B cell (primary cell): ENCODE results near the gene PRSS21. TPM values are rescaled to one million over a fixed set of nuclear protein-coding genes. Genes with fewer than 3 reads are reported as not detected.

Experiments
- ATAC-seq: fragments of 200-7000 bp; cut with Tn5 transposase; one replicate; pipeline ENCODE4 v1.10.0; 2021; ENCODE audit warnings: low read depth, mild to moderate bottlenecking, moderate number of reproducible peaks, moderate library complexity
- CTCF ChIA-PET: fragments of 350-600 bp; sonication (Branson Sonifier 250); formaldehyde crosslinking; loops from one replicate; lab custom pipeline; 2021; ENCODE audit warnings: antibody characterized with exemption, inconsistent platforms; lab: Charles Lee
- POLR2A ChIA-PET: fragments of 350-600 bp; sonication (Branson Sonifier 250); formaldehyde crosslinking; loops from one replicate; lab custom pipeline; 2021; ENCODE audit warnings: antibody characterized with exemption; lab: Charles Lee
- DNase-seq: peaks from one replicate; pipeline ENCODE4 v3.0.0; 2013
- H2AFZ ChIP-seq: 2 replicates; pipeline ENCODE4 v1.6.1; 2012; ENCODE audit warnings: mild to moderate bottlenecking, low read depth, low read length; ENCODE audit not compliant: insufficient read depth, poor library complexity, severe bottlenecking
- H3K27ac ChIP-seq, 2 donors: 1 replicate in 1 of 2; 2 replicates in 1 of 2; pipeline ENCODE4 v1.5.1; 2012 to 2013; ENCODE audit warnings: low read length in 2 of 2, mild to moderate bottlenecking in 2 of 2, moderate library complexity in 1 of 2
- H3K27me3 ChIP-seq, 4 experiments: fragments of 200-600 bp in 1 of 4; sonication (generic) in 1 of 4; replicated peaks in 1 of 4; 1 replicate in 2 of 4; 2 replicates in 2 of 4; pipeline versions ENCODE4 v1.6.1 to v1.7.0; 2013 to 2016; ENCODE audit warnings: low read length in 3 of 4, mild to moderate bottlenecking in 2 of 4, mixed read lengths in 1 of 4, moderate library complexity in 1 of 4; ENCODE audit not compliant: insufficient read depth in 4 of 4, control insufficient read depth in 3 of 4; ENCODE audit errors: control extremely low read depth in 1 of 4
- H3K36me3 ChIP-seq, 2 experiments: replicated peaks in 1 of 2; 1 replicate in 1 of 2; 2 replicates in 1 of 2; pipeline versions ENCODE4 v1.6.1 to v1.7.1; 2013; ENCODE audit warnings: low read length in 1 of 2; ENCODE audit not compliant: insufficient read depth in 2 of 2, control insufficient read depth in 1 of 2; ENCODE audit errors: control extremely low read depth in 1 of 2, extremely low read depth in 1 of 2
- H3K4me1 ChIP-seq, 2 donors: fragments of 200-600 bp in 1 of 2; sonication (generic) in 1 of 2; 1 replicate in 1 of 2; 2 replicates in 1 of 2; pipeline versions ENCODE4 v1.5.1 to v1.6.1; 2013 to 2017; ENCODE audit warnings: low read length in 2 of 2; ENCODE audit not compliant: control insufficient read depth in 2 of 2, insufficient read depth in 2 of 2
- H3K4me2 ChIP-seq: replicated peaks from 2 replicates; pipeline ENCODE3; 2012; ENCODE audit warnings: mild to moderate bottlenecking, low read depth, low read length; ENCODE audit not compliant: poor library complexity, severe bottlenecking
- H3K4me3 ChIP-seq, 5 experiments: fragments of 200-600 bp in 1 of 5; sonication (generic) in 1 of 5; 1 replicate in 3 of 5; 2 replicates in 2 of 5; pipeline versions ENCODE4 v1.5.1 to v1.7.0; 2011 to 2016; ENCODE audit warnings: low read length in 4 of 5, mild to moderate bottlenecking in 4 of 5, low read depth in 2 of 5, control low read depth in 1 of 5, moderate library complexity in 1 of 5; ENCODE audit not compliant: insufficient read depth in 1 of 5; ENCODE audit errors: control extremely low read depth in 1 of 5, extremely low read depth in 1 of 5
- H3K79me2 ChIP-seq: fragments of 200-600 bp; sonication (generic); one replicate; pipeline ENCODE4 v1.6.0; 2016; ENCODE audit warnings: low read length; ENCODE audit not compliant: control insufficient read depth, insufficient read depth
- H3K9ac ChIP-seq: fragments of 200-600 bp; sonication (generic); 2 replicates; pipeline ENCODE4 v1.6.1; 2017; ENCODE audit warnings: mild to moderate bottlenecking, low read length, moderate library complexity
- H3K9me3 ChIP-seq, 3 donors: one replicate each; pipeline versions ENCODE4 v1.6.1 to v1.7.1; 2013; ENCODE audit warnings: low read length in 2 of 3; ENCODE audit not compliant: control insufficient read depth in 2 of 3, insufficient read depth in 1 of 3; ENCODE audit errors: control extremely low read depth in 1 of 3
- H4K20me1 ChIP-seq: 2 replicates; pipeline ENCODE4 v1.6.0; 2012; ENCODE audit warnings: mild to moderate bottlenecking, low read length; ENCODE audit not compliant: insufficient read depth, control insufficient read depth, poor library complexity, severe bottlenecking
- H3K27ac Mint-ChIP-seq: one replicate; pipeline ENCODE4 v1.8.0; 2021; ENCODE audit warnings: mixed read lengths
- H3K27me3 Mint-ChIP-seq: one replicate; pipeline ENCODE4 v1.8.0; 2021; ENCODE audit warnings: mixed read lengths
- H3K4me1 Mint-ChIP-seq: one replicate; pipeline ENCODE4 v1.8.0; 2021; ENCODE audit warnings: mixed read lengths
- H3K4me3 Mint-ChIP-seq: one replicate; pipeline ENCODE4 v1.8.0; 2021; ENCODE audit warnings: mixed read lengths
- H3K9me3 Mint-ChIP-seq: one replicate; pipeline ENCODE4 v1.8.0; 2022; ENCODE audit warnings: mixed read lengths; ENCODE audit not compliant: insufficient read depth
- CTCF ChIP-seq: fragments of 200-600 bp; IDR thresholded peaks from one replicate; pipeline ENCODE4 v1.8.0; 2022; ENCODE audit warnings: antibody characterized with exemption, mild to moderate bottlenecking
- EZH2 ChIP-seq: IDR thresholded peaks from 2 replicates; pipeline ENCODE4 v1.6.1; 2012; ENCODE audit warnings: borderline replicate concordance, low read depth, mild to moderate bottlenecking, moderate library complexity, low read length; ENCODE audit not compliant: insufficient read depth, poor library complexity, severe bottlenecking
- whole genome bisulfite sequencing: methylation state at CpG from one replicate; pipeline ENCODE4 v1.1.5; 2013; ENCODE audit warnings: missing lambda C conversion rate; ENCODE audit not compliant: insufficient coverage; 5-methylcytosine and 5-hydroxymethylcytosine counted together
- intact Hi-C: fragments of 100-400 bp; cut with micrococcal nuclease; formaldehyde crosslinking; loops from one replicate; pipeline ENCODE4 v1.10.0; 2022
- polyA plus RNA-seq: library from polyadenylated mRNA; depleted of rRNA; stranded (reverse); fragments of >200 nt; gene quantifications from 2 replicates; pipeline ENCODE4 v1.2.3, GENCODE V29; 2012
- total RNA-seq, 2 donors: library from RNA; stranded (reverse); fragments of 120-200 nt in 1 of 2; gene quantifications; 1 replicate in 1 of 2; 2 replicates in 1 of 2; pipeline versions ENCODE4 v1.2.3 to v1.2.4, GENCODE V29; 2013 to 2022

PRSS21 gene
- total and polyA plus RNA-seq, 2 donors (not counting 1 experiment from before 2014, with no cell fraction given): 2.0 to 5.8 TPM

- H2AFZ ChIP-seq: no peak overlapping the region
- H3K4me3 Mint-ChIP-seq: peak overlapping the region; percentile 96
- no peaks in the 10 kb centered on the region for H3K27me3 Mint-ChIP-seq
- H3K4me2 ChIP-seq: peak overlapping the region; percentile 6
- H3K27me3 ChIP-seq: no peaks in the 10 kb centered on the region
- DNase-seq: no peak
- H3K36me3 ChIP-seq: peaks cover 0 to 38% of the 10 kb centered on the region in 2 experiments
- TF ChIP-seq CTCF (no peak), EZH2 (no peak)
- peaks cover 39% of the 10 kb centered on the region for H4K20me1 ChIP-seq
- no peak for ATAC-seq
- ChIA-PET POLR2A (interaction anchor here (0.6 to 3.9 kb wide), 3 partner anchors 22 to 550 kb away, joined by 3 to 31 read pairs (median 3); partner anchors contain the start of gene SRRM2), CTCF (no interaction called here)
- H3K9ac ChIP-seq: no peak overlapping the region
- intact Hi-C loops: loop anchor here (5.0 to 10.0 kb wide), 4 partner anchors 90 to 783 kb away; partner anchors contain the start of genes KCTD5 and PKMYT1
- H3K9me3 ChIP-seq: peaks cover 0 to 2% (median 0%) of the 10 kb centered on the region in 3 donors
- WGBS: 93% methylated on average over 6 of the region's 7 CpGs
- H3K9me3 Mint-ChIP-seq: no peaks in the 10 kb centered on the region
- H3K27ac Mint-ChIP-seq: peak overlapping the region; percentile 62
- peaks cover 30% of the 10 kb centered on the region for H3K4me1 Mint-ChIP-seq
- no peak overlapping the region for H3K27ac ChIP-seq
- peaks cover 50% of the 10 kb centered on the region for H3K79me2 ChIP-seq
- peaks cover 17 to 29% of the 10 kb centered on the region in 2 donors for H3K4me1 ChIP-seq
- no peak overlapping the region for H3K4me3 ChIP-seq
Measured at GRCh38 chr16:2775131-2775716, 41.8 kb upstream of the PRSS21 start.
